ENCODE results near the gene KRT27.

The KRT27 gene

GRCh38 chr17:40782450-40782849 is at the start of gene KRT27:
KRT27 (minus strand) TSS chr17:40782550; CDS start chr17:40782493, 57 bp downstream.
- no peak for TF ChIP-seq CTCF (IDR thresholded peaks at IDR 0.05; ENCODE audit: poor library complexity, severe bottlenecking)
- DNase-seq (ENCODE audit: low spot score) (no peak), ATAC-seq (ENCODE audit: low read depth) (no peak)
- Histone ChIP-seq H3K4me3 (ENCODE audit: severe bottlenecking) (no peak within 1 kb of the TSS), H3K4me1 (ENCODE audit: insufficient read depth, poor library complexity, severe bottlenecking) (no peaks in the 10 kb centered on the region), H3K27ac (ENCODE audit: poor library complexity, severe bottlenecking) (no peak within 1 kb of the TSS), H3K27me3 (ENCODE audit: insufficient read depth, poor library complexity, severe bottlenecking) (peaks cover 5% of the 10 kb centered on the region), H3K9me3 (ENCODE audit: severe bottlenecking) (no peaks in the 10 kb centered on the region), H3K36me3 (ENCODE audit: low read depth) (no peaks in the 10 kb centered on the region)

- Histone ChIP-seq H3K27me3 (ENCODE audit: insufficient read depth, poor library complexity, severe bottlenecking) (no peaks in the 10 kb centered on the region), H3K36me3 (ENCODE audit: low read depth) (peaks cover 21% of the 10 kb centered on the region), H3K27ac (ENCODE audit: poor library complexity, severe bottlenecking) (no peak overlapping the region), H3K4me1 (ENCODE audit: insufficient read depth, poor library complexity, severe bottlenecking) (no peaks in the 10 kb centered on the region), H3K9me3 (ENCODE audit: severe bottlenecking) (no peaks in the 10 kb centered on the region), H3K4me3 (ENCODE audit: severe bottlenecking) (no peak overlapping the region)
- no peak for TF ChIP-seq CTCF (IDR thresholded peaks at IDR 0.05; ENCODE audit: poor library complexity, severe bottlenecking)
- DNase-seq (ENCODE audit: low spot score) (no peak), ATAC-seq (ENCODE audit: low read depth) (no peak)
These were observed 47.9 kb upstream of the KRT27 start for GRCh38 chr17:40830085-40830776.

- H3K4me3 ChIP-seq (ENCODE audit: severe bottlenecking) = no peak overlapping the region
- H3K36me3 ChIP-seq (ENCODE audit: low read depth) = peaks cover 8% of the 10 kb centered on the region; the same call in 1 of the 2 replicates
- H3K4me1 ChIP-seq (ENCODE audit: insufficient read depth, poor library complexity, severe bottlenecking) = no peaks in the 10 kb centered on the region
- no peaks in the 10 kb centered on the region for H3K9me3 ChIP-seq (ENCODE audit: severe bottlenecking)
- H3K27ac ChIP-seq (ENCODE audit: poor library complexity, severe bottlenecking) = peak overlapping the region; percentile 44
- no peaks in the 10 kb centered on the region for H3K27me3 ChIP-seq (ENCODE audit: insufficient read depth, poor library complexity, severe bottlenecking)
- no peak for DNase-seq (ENCODE audit: low spot score)
- no peak for TF ChIP-seq CTCF (IDR thresholded peaks at IDR 0.05; ENCODE audit: poor library complexity, severe bottlenecking)
- ATAC-seq (ENCODE audit: low read depth) = no peak
These were observed 46.2 kb upstream of the KRT27 start for GRCh38 chr17:40828454-40829044.

GRCh38 chr17:40827746-40828453 is 45.5 kb upstream of the KRT27 start:
- no peaks in the 10 kb centered on the region for H3K4me1 ChIP-seq (ENCODE audit: insufficient read depth, poor library complexity, severe bottlenecking)
- H3K27ac ChIP-seq (ENCODE audit: poor library complexity, severe bottlenecking) = peak overlapping the region; percentile 44
- no peaks in the 10 kb centered on the region for H3K27me3 ChIP-seq (ENCODE audit: insufficient read depth, poor library complexity, severe bottlenecking)
- ATAC-seq (ENCODE audit: low read depth) (peak; percentile 82), DNase-seq (ENCODE audit: low spot score) (no peak)
- H3K4me3 ChIP-seq (ENCODE audit: severe bottlenecking) = no peak overlapping the region
- no peak for TF ChIP-seq CTCF (IDR thresholded peaks at IDR 0.05; ENCODE audit: poor library complexity, severe bottlenecking)
- H3K9me3 ChIP-seq (ENCODE audit: severe bottlenecking) = no peaks in the 10 kb centered on the region
- H3K36me3 ChIP-seq (ENCODE audit: low read depth) = peaks cover 8% of the 10 kb centered on the region; the same call in 1 of the 2 replicates
